ENCODE results near the gene CYP11A1. TPM values are rescaled to one million over a fixed set of nuclear protein-coding genes. Genes with fewer than 3 reads are reported as not detected.
"Not testable (repeated sequence)": the region's sequence is repeated elsewhere in the genome, so short reads cannot be mapped to it uniquely, and the experiment has no call there.

Gene CYP11A1
- total RNA-seq, 1 donor from 2014 or later = 0.80 TPM

DNA sequence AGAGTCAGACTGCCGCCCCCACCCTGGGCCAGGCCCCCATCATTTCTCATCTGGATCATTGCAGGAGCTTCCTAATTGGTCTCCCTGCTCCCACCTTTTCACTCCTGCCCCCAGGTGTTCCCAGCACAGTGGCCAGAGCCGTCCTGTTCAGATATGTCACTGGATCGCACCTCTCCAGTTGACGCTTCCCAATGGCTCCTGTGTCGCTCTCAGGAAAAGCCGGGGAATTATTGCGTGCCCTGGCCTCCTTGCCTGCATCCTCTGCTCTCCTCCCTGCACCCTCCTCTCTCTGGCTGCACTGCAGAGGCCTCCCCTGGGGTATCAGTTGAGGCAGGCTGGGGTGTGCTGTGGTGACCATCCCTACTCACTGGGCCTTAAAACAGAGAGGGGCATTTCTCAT lies 25.5 kb upstream of the CYP11A1 start:
- no peak for TF ChIP-seq CTCF (conservative IDR thresholded peaks at IDR 0.05)
- Mint-ChIP-seq H3K36me3 (no peaks in the 10 kb centered on the region), H3K4me3 (no peak overlapping the region), H3K9me3 (no peaks in the 10 kb centered on the region), H3K4me1 (ENCODE audit: unreplicated experiment) (peaks cover 45% of the 10 kb centered on the region), H3K27ac (peak overlapping the region; percentile 16), H3K27me3 (no peaks in the 10 kb centered on the region)
- DNase-seq (ENCODE audit: extremely low spot score, unreplicated experiment) = no peak

- Mint-ChIP-seq H3K36me3 (no peaks in the 10 kb centered on the region), H3K9me3 (no peaks in the 10 kb centered on the region), H3K4me1 (ENCODE audit: unreplicated experiment) (peaks cover 45% of the 10 kb centered on the region), H3K27me3 (no peaks in the 10 kb centered on the region), H3K4me3 (peak overlapping the region; percentile 31), H3K27ac (peak overlapping the region; percentile 16)
- no peak for TF ChIP-seq CTCF (conservative IDR thresholded peaks at IDR 0.05)
- no peak for DNase-seq (ENCODE audit: extremely low spot score, unreplicated experiment)
Observed at GRCh38 chr15:74392451-74392830, 25.0 kb upstream of the CYP11A1 start.

DNA sequence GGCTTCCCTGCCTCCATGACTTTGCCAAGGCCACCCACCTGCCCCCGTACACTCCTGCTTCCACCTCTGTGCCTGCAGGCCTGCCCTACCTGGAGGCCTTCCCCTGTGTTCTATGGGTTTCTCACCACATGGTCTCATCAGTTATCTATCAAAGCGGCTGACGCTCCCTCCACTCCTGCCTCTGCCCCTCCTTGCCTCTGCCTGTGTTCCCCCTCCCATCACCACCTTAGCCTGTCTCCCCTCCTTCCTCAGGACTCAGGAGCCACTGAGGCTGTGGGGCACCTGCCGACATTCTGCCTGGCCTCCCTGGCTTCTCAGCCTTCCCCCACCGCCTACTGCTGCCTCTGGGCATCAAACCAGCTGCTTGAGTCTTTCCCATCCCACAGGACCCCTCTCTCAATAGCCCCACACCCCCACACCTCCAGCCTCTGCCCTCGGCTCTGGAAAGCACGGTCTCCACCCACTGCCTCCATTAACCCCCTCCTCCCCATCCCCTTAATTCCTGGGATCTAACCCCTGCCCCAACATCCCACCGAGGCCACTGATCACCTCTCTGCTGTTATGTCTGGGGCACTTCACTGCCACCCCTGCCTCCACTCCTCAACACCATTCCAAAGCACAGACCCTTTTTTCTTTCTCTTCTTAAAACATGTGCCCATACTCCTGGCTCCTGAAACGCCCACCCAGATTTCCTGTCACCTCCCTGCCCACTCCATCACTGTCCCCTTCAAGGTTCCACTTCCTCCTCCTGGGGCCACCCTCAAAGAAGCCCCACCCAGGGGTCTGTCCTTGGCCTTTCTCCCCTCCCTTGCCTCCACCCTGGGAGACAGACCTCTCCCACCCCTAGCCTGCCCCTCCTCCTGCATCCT lies 24.4 kb upstream of the CYP11A1 start:
- Mint-ChIP-seq H3K27me3 (no peaks in the 10 kb centered on the region), H3K27ac (no peak overlapping the region), H3K4me1 (ENCODE audit: unreplicated experiment) (peaks cover 42% of the 10 kb centered on the region), H3K9me3 (no peaks in the 10 kb centered on the region), H3K36me3 (no peaks in the 10 kb centered on the region), H3K4me3 (peak overlapping the region; percentile 31)
- no peak for TF ChIP-seq CTCF (conservative IDR thresholded peaks at IDR 0.05)
- no peak for DNase-seq (ENCODE audit: extremely low spot score, unreplicated experiment)

DNA sequence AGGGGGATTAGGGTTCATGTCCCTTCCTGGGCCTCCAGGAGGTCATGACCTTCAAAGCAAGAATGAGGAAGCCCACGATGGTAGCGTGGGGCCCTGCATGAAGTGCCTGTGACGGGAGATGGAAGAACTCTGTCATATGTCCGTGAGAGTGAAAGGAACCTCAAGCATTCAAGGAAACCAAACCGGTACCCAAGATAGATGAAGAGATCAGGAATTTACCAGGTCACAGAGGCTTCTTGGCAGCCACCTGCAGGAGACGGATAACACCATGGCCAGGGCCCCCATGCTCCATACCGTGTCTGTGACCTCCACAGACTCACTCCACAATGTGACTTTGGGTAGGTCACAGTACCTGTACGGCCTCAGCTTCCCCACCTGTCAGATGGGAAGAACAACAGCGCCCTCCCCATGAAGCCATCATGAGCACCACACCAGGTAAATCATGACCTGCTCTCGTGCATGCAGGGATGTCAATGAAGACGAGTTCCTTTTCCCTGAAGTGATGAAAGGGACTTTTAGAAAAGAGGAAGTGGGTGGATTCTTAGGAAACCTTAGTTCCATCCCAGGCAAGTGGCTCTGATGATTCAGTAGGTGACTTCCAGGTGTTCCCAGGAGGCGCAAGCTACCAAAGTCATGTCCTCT lies 23.3 kb upstream of the CYP11A1 start:
- H3K36me3 Mint-ChIP-seq = no peaks in the 10 kb centered on the region
- no peaks in the 10 kb centered on the region for H3K27me3 Mint-ChIP-seq
- no peak overlapping the region for H3K27ac Mint-ChIP-seq
- TF ChIP-seq CTCF (conservative IDR thresholded peaks at IDR 0.05) = no peak
- H3K4me3 Mint-ChIP-seq = no peak overlapping the region
- no peak for DNase-seq (ENCODE audit: extremely low spot score, unreplicated experiment)
- no peaks in the 10 kb centered on the region for H3K9me3 Mint-ChIP-seq
- H3K4me1 Mint-ChIP-seq (ENCODE audit: unreplicated experiment) = peaks cover 38% of the 10 kb centered on the region

- H3K4me1 Mint-ChIP-seq (ENCODE audit: unreplicated experiment) = peaks cover 40% of the 10 kb centered on the region
- not testable (repeated sequence) for H3K27ac Mint-ChIP-seq; H3K36me3 Mint-ChIP-seq; H3K9me3 Mint-ChIP-seq; DNase-seq (ENCODE audit: extremely low spot score, unreplicated experiment); H3K4me3 Mint-ChIP-seq; H3K27me3 Mint-ChIP-seq
Observed at GRCh38 chr15:74390049-74390646, 22.7 kb upstream of the CYP11A1 start.
